ENCODE results near the gene PHRF1. TPM values are rescaled to one million over a fixed set of nuclear protein-coding genes. Genes with fewer than 3 reads are reported as not detected.

PHRF1 gene
- total RNA-seq, 2 donors from 2014 or later: 31.3 to 39.6 TPM

- no peak for ATAC-seq (ENCODE audit: insufficient number of reproducible peaks, low FRiP score, low read depth)
- no peaks in the 10 kb centered on the region for H3K9me3 ChIP-seq
- no peaks in the 10 kb centered on the region for H3K27me3 ChIP-seq (replicated peaks; ENCODE audit: insufficient read depth)
- H3K4me1 ChIP-seq (ENCODE audit: control insufficient read depth in 1 of 2, low read depth in 2 of 2): no peaks in the 10 kb centered on the region
- H3K27ac ChIP-seq: no peak overlapping the region
- H3K36me3 ChIP-seq: peaks cover 15% of the 10 kb centered on the region
- no peak for TF ChIP-seq CTCF (IDR thresholded peaks at IDR 0.05)
- H3K4me3 ChIP-seq: no peak overlapping the region
- no peak for DNase-seq (ENCODE audit: low spot score)
These were observed 78.9 kb downstream of the PHRF1 start for GRCh38 chr11:655036-655726.

GRCh38 chr11:656426-656825 lies 80.2 kb downstream of the PHRF1 start:
- Histone ChIP-seq H3K27me3 (replicated peaks; ENCODE audit: insufficient read depth) (no peaks in the 10 kb centered on the region), H3K27ac (no peak overlapping the region), H3K4me1 (ENCODE audit: control insufficient read depth in 1 of 2, low read depth in 2 of 2) (no peaks in the 10 kb centered on the region), H3K4me3 (no peak overlapping the region), H3K36me3 (peaks cover 13% of the 10 kb centered on the region), H3K9me3 (no peaks in the 10 kb centered on the region)
- ATAC-seq (ENCODE audit: insufficient number of reproducible peaks, low FRiP score, low read depth) (no peak), DNase-seq (ENCODE audit: low spot score) (no peak)
- TF ChIP-seq CTCF (IDR thresholded peaks at IDR 0.05): no peak

- H3K4me1 ChIP-seq (ENCODE audit: control insufficient read depth in 1 of 2, low read depth in 2 of 2): no peaks in the 10 kb centered on the region
- no peak for ATAC-seq (ENCODE audit: insufficient number of reproducible peaks, low FRiP score, low read depth)
- H3K27me3 ChIP-seq (replicated peaks; ENCODE audit: insufficient read depth): no peaks in the 10 kb centered on the region
- H3K36me3 ChIP-seq: peaks cover 13% of the 10 kb centered on the region
- no peaks in the 10 kb centered on the region for H3K9me3 ChIP-seq
- H3K4me3 ChIP-seq: no peak overlapping the region
- TF ChIP-seq CTCF (IDR thresholded peaks at IDR 0.05): no peak
- DNase-seq (ENCODE audit: low spot score): no peak
- H3K27ac ChIP-seq: no peak overlapping the region
These were observed 80.6 kb downstream of the PHRF1 start for GRCh38 chr11:656866-657265.

GRCh38 chr11:657691-658126 lies 81.4 kb downstream of the PHRF1 start:
- no peak for DNase-seq (ENCODE audit: low spot score)
- Histone ChIP-seq H3K9me3 (no peaks in the 10 kb centered on the region), H3K4me1 (ENCODE audit: control insufficient read depth in 1 of 2, low read depth in 2 of 2) (no peaks in the 10 kb centered on the region), H3K36me3 (peaks cover 13% of the 10 kb centered on the region), H3K4me3 (no peak overlapping the region), H3K27me3 (replicated peaks; ENCODE audit: insufficient read depth) (no peaks in the 10 kb centered on the region), H3K27ac (no peak overlapping the region)
- ATAC-seq (ENCODE audit: insufficient number of reproducible peaks, low FRiP score, low read depth): no peak
- no peak for TF ChIP-seq CTCF (IDR thresholded peaks at IDR 0.05)

- no peak for ATAC-seq (ENCODE audit: insufficient number of reproducible peaks, low FRiP score, low read depth)
- no peaks in the 10 kb centered on the region for H3K9me3 ChIP-seq
- H3K4me3 ChIP-seq: no peak overlapping the region
- peaks cover 18% of the 10 kb centered on the region for H3K36me3 ChIP-seq
- H3K4me1 ChIP-seq (ENCODE audit: control insufficient read depth in 1 of 2, low read depth in 2 of 2): no peaks in the 10 kb centered on the region
- H3K27ac ChIP-seq: no peak overlapping the region
- H3K27me3 ChIP-seq (replicated peaks; ENCODE audit: insufficient read depth): no peaks in the 10 kb centered on the region
- TF ChIP-seq CTCF (IDR thresholded peaks at IDR 0.05): no peak
- DNase-seq (ENCODE audit: low spot score): no peak
These were observed 83.3 kb downstream of the PHRF1 start for GRCh38 chr11:659532-660085.
